Endothelial cell of umbilical vein (primary cell): ENCODE results near the gene SFTPD. TPM values are rescaled to one million over a fixed set of nuclear protein-coding genes. Genes with fewer than 3 reads are reported as not detected.

Source experiments
- BruUV-seq: library from RNA; stranded (reverse); fragments of 400-500 nt; replicated peaks from 2 replicates; lab custom pipeline; 2021; lab: Mats Ljungman, UMichigan
- CTCF ChIA-PET: fragments of 300-600, 350-600 bp; sonication (Branson Sonifier 250); formaldehyde crosslinking; loops from one replicate; lab custom pipeline; 2021; ENCODE audit warnings: antibody characterized with exemption, inconsistent platforms; lab: Charles Lee
- POLR2A ChIA-PET: fragments of 300-600, 350-600 bp; sonication (Branson Sonifier 250); formaldehyde crosslinking; loops from one replicate; lab custom pipeline; 2021; ENCODE audit warnings: antibody characterized with exemption, inconsistent platforms; lab: Charles Lee
- DNase-seq: peaks from one replicate; pipeline ENCODE4 v3.0.0-alpha.2; 2011; ENCODE audit warnings: low read depth, low spot score
- FAIRE-seq: peaks from 2 replicates; lab custom pipeline; 2011; peaks lifted over from hg19 to GRCh38; lab: Jason Lieb, UNC
- H2AFZ ChIP-seq: 2 replicates; pipeline ENCODE4 v1.6.0; 2012; ENCODE audit warnings: low read depth, low read length, control low read depth, inconsistent platforms
- H3K27ac ChIP-seq: 2 replicates; pipeline ENCODE4 v1.5.1; 2011; ENCODE audit warnings: low read depth, mild to moderate bottlenecking, control low read depth, low read length, moderate library complexity; ENCODE audit not compliant: insufficient read depth
- H3K27me3 ChIP-seq, 2 experiments: 2 replicates each; pipeline versions ENCODE4 v1.6.0 to v1.6.1; 2011; ENCODE audit warnings: low read length in 2 of 2, mixed read lengths in 1 of 2; ENCODE audit not compliant: control insufficient read depth in 2 of 2, insufficient read depth in 2 of 2
- H3K36me3 ChIP-seq, 2 experiments: 2 replicates in 1 of 2; 3 replicates in 1 of 2; pipeline ENCODE4 v1.5.1; 2011; ENCODE audit warnings: low read length in 2 of 2, mild to moderate bottlenecking in 1 of 2, moderate library complexity in 1 of 2; ENCODE audit not compliant: control insufficient read depth in 2 of 2, insufficient read depth in 2 of 2; ENCODE audit errors: extremely low read depth in 1 of 2
- H3K4me1 ChIP-seq: 3 replicates; pipeline ENCODE4 v1.5.1; 2011; ENCODE audit warnings: mild to moderate bottlenecking, low read length; ENCODE audit not compliant: control insufficient read depth, insufficient read depth; ENCODE audit errors: extremely low read depth
- H3K4me2 ChIP-seq: 2 replicates; pipeline ENCODE4 v1.6.1; 2011; ENCODE audit warnings: low read length, control low read depth, mixed read lengths; ENCODE audit not compliant: insufficient read depth
- H3K4me3 ChIP-seq, 3 experiments: fragments of 200-600 bp in 1 of 3; sonication (generic), shearing (Covaris generic) in 1 of 3; replicated peaks in 1 of 3; 2 replicates each; pipeline ENCODE4 v1.5.1; 2011 to 2016; ENCODE audit warnings: control low read depth in 3 of 3, low read length in 3 of 3, mild to moderate bottlenecking in 2 of 3, inconsistent platforms in 1 of 3, low read depth in 1 of 3, moderate library complexity in 1 of 3; ENCODE audit not compliant: insufficient read depth in 1 of 3
- H3K79me2 ChIP-seq: 2 replicates; pipeline ENCODE4 v1.6.0; 2012; ENCODE audit warnings: low read length, inconsistent platforms; ENCODE audit not compliant: control insufficient read depth, insufficient read depth
- H3K9ac ChIP-seq: replicated peaks from 2 replicates; pipeline ENCODE3; 2011; ENCODE audit warnings: low read length, control low read depth; ENCODE audit not compliant: insufficient read depth; ENCODE audit errors: extremely low read depth
- H3K9me1 ChIP-seq: replicated peaks from 3 replicates; pipeline ENCODE4 v1.6.0; 2011; ENCODE audit warnings: mild to moderate bottlenecking, low read length; ENCODE audit not compliant: control insufficient read depth, insufficient read depth; ENCODE audit errors: extremely low read depth
- H3K9me3 ChIP-seq: replicated peaks from 2 replicates; pipeline ENCODE4 v1.5.1; 2012; ENCODE audit warnings: low read length, inconsistent platforms; ENCODE audit not compliant: control insufficient read depth, insufficient read depth
- H4K20me1 ChIP-seq: replicated peaks from 2 replicates; pipeline ENCODE3; 2011; ENCODE audit warnings: mild to moderate bottlenecking, low read length; ENCODE audit not compliant: control insufficient read depth, insufficient read depth; ENCODE audit errors: extremely low read depth
- CTCF ChIP-seq, 2 donors: IDR thresholded peaks; 1 replicate in 1 of 2; 2 replicates in 1 of 2; pipeline ENCODE4 v1.5.1; 2011; ENCODE audit warnings: low read length in 2 of 2, mild to moderate bottlenecking in 2 of 2, moderate library complexity in 2 of 2, control low read depth in 1 of 2, inconsistent platforms in 1 of 2, low read depth in 1 of 2; ENCODE audit not compliant: insufficient read depth in 1 of 2; ENCODE audit errors: extremely low read depth in 1 of 2
- EZH2 ChIP-seq: IDR thresholded peaks from 2 replicates; pipeline ENCODE4 v1.6.1; 2012; ENCODE audit warnings: borderline replicate concordance, low read depth, mild to moderate bottlenecking, moderate library complexity, low read length, inconsistent platforms; ENCODE audit not compliant: severe bottlenecking
- FOS ChIP-seq: IDR thresholded peaks from 2 replicates; pipeline ENCODE4 v1.6.1; 2011; ENCODE audit warnings: mild to moderate bottlenecking, low read length, moderate library complexity, borderline replicate concordance; ENCODE audit not compliant: insufficient read depth
- GATA2 ChIP-seq: IDR thresholded peaks from 2 replicates; pipeline ENCODE4 v1.7.0; 2011; ENCODE audit warnings: low read depth, mild to moderate bottlenecking, moderate library complexity, mixed read lengths, low read length; ENCODE audit not compliant: insufficient read length, insufficient read depth
- JUN ChIP-seq: IDR thresholded peaks from 2 replicates; pipeline ENCODE4 v1.6.1; 2011; ENCODE audit warnings: borderline replicate concordance, low read depth; ENCODE audit not compliant: insufficient read length, insufficient read depth
- MAX ChIP-seq: IDR thresholded peaks from 2 replicates; pipeline ENCODE4 v1.6.1; 2011; ENCODE audit not compliant: insufficient read depth, insufficient read length
- MYC ChIP-seq: IDR thresholded peaks from one replicate; pipeline ENCODE4 v1.6.1; 2011; ENCODE audit warnings: mild to moderate bottlenecking, low read depth, low read length
- POLR2A ChIP-seq: IDR thresholded peaks from 2 replicates; pipeline ENCODE4 v1.6.1; 2012; ENCODE audit warnings: low read depth, mild to moderate bottlenecking, control low read depth, low read length
- POLR2AphosphoS5 ChIP-seq: IDR thresholded peaks from 2 replicates; pipeline ENCODE4 v1.6.1; 2012; ENCODE audit warnings: low read depth, mild to moderate bottlenecking, control low read depth, low read length, moderate library complexity; ENCODE audit not compliant: insufficient read depth
- dilution Hi-C: fragments of 300-500 bp; cut with MboI; formaldehyde crosslinking; loops from one replicate; pipeline ENCODE4 v1.15.0; 2019; ENCODE audit warnings: low sequenced_read_pairs; ENCODE audit not compliant: extremely low pct_ligation_motif_present
- intact Hi-C: fragments of 100-400 bp; cut with micrococcal nuclease; formaldehyde crosslinking; loops from one replicate; pipeline ENCODE4 v1.10.0; 2022
- polyA plus RNA-seq, 4 experiments: library from polyadenylated mRNA; depleted of rRNA in 3 of 4; stranded (reverse) in 3 of 4; unstranded in 1 of 4; fragments of >200 nt; gene quantifications; 2 replicates each; pipeline versions ENCODE4 v1.2.1 to v1.2.3, GENCODE V29; 2011 to 2012; ENCODE audit warnings: missing spikeins in 1 of 4
- total RNA-seq: library from RNA; stranded (reverse); gene quantifications from 2 replicates; pipeline ENCODE4 v1.2.3, GENCODE V29; 2021

The SFTPD gene
- total and polyA plus RNA-seq, 2 donors (not counting 3 experiments of a cell fraction or from before 2014, with no cell fraction given): not detected

- Histone ChIP-seq H3K27ac (no peak overlapping the region), H3K4me1 (no peaks in the 10 kb centered on the region), H2AFZ (no peak overlapping the region), H3K4me2 (no peak overlapping the region), H3K79me2 (no peaks in the 10 kb centered on the region), H3K9ac (no peak overlapping the region), H3K27me3 (peaks cover 0 to 2% of the 10 kb centered on the region in 2 experiments), H3K9me3 (no peaks in the 10 kb centered on the region), H4K20me1 (no peaks in the 10 kb centered on the region), H3K9me1 (no peaks in the 10 kb centered on the region), H3K4me3 (no peak overlapping the region), H3K36me3 (no peaks in the 10 kb centered on the region)
- no peak for TF ChIP-seq JUN
- no peak for TF ChIP-seq POLR2AphosphoS5
- TF ChIP-seq CTCF (IDR thresholded peaks at IDR 0.05; ENCODE audit: extremely low read depth in 1 of 2, insufficient read depth in 1 of 2, low read depth in 1 of 2, low read length in 2 of 2): no peak
- no peak for TF ChIP-seq FOS
- TF ChIP-seq GATA2: no peak
- no peak for TF ChIP-seq POLR2A
- TF ChIP-seq EZH2: no peak
- TF ChIP-seq MAX: no peak
- no peak for TF ChIP-seq MYC
- ChIA-PET CTCF (interaction anchor here (1.6 kb wide), 1 partner anchor 10 kb away, joined by 5 read pairs; no protein-coding TSS in a partner anchor), POLR2A (no interaction called here)
- FAIRE-seq (no peak), DNase-seq (no peak)
- intact Hi-C loops (no loop called here), dilution Hi-C loops (no loop called here)
- BruUV-seq: no TSS peak
Measured at GRCh38 chr10:79941146-79941545, 7.8 kb downstream of the SFTPD start.
